HCT116 (cell line): Measurements from ENCODE around the gene PPRC1. TPM values are rescaled to one million over a fixed set of nuclear protein-coding genes. Genes with fewer than 3 reads are reported as not detected.

Source experiments
- ATAC-seq: fragments of 200-7000 bp; cut with Tn5 transposase; 2 replicates; pipeline ENCODE4 v1.9.1; 2020; ENCODE audit warnings: mild to moderate bottlenecking, moderate library complexity
- BruUV-seq: library from RNA; stranded (reverse); fragments of 400-500 nt; replicated peaks from 2 replicates; lab custom pipeline; 2021; lab: Mats Ljungman, UMichigan
- CTCF ChIA-PET: fragments of 300-600 bp; sonication (Branson Sonifier 250); formaldehyde crosslinking; loops from one replicate; lab custom pipeline; 2021; ENCODE audit warnings: antibody characterized with exemption; lab: Charles Lee
- POLR2A ChIA-PET: fragments of 300-600, 350-600 bp; sonication (Branson Sonifier 250); formaldehyde crosslinking; loops from one replicate; lab custom pipeline; 2021; ENCODE audit warnings: antibody characterized with exemption; lab: Charles Lee
- RAD21 ChIA-PET, 2 experiments: fragments of 300-600 bp; sonication (Branson Sonifier 250); formaldehyde crosslinking; loops; one replicate each; lab custom pipeline; 2023; ENCODE audit warnings: low total read pairs in 2 of 2; ENCODE audit not compliant: uncharacterized antibody in 2 of 2, unreplicated experiment in 2 of 2, low non-redundant PET in 1 of 2; lab: Charles Lee
- DNase-seq: peaks from one replicate; pipeline ENCODE4 v3.0.0-alpha.2; 2010; ENCODE audit warnings: low read depth, low spot score
- H2AFZ ChIP-seq: fragments of 200-600 bp; shearing (Covaris generic), sonication (generic); 2 replicates; pipeline ENCODE4 v1.6.1; 2017; ENCODE audit warnings: low read depth, mixed run types, mixed read lengths, antibody characterized with exemption, low read length; ENCODE audit not compliant: poor library complexity, severe bottlenecking
- H3K27ac ChIP-seq: 2 replicates; pipeline ENCODE4 v1.5.1; 2012; ENCODE audit warnings: low read depth, low read length
- H3K27me3 ChIP-seq: fragments of 200-600 bp; sonication (generic); 2 replicates; pipeline ENCODE4 v1.6.1; 2016; ENCODE audit warnings: mixed run types, low read length, mixed read lengths; ENCODE audit not compliant: insufficient read depth
- H3K36me3 ChIP-seq, 2 experiments: fragments of 200-500 bp in 1 of 2; fragments of 200-600 bp in 1 of 2; sonication (Bioruptor generic) in 1 of 2; sonication (generic) in 1 of 2; 2 replicates each; pipeline versions ENCODE4 v1.5.1 to v1.6.1; 2014 to 2016; ENCODE audit warnings: low read length in 2 of 2, inconsistent platforms in 1 of 2, mixed read lengths in 1 of 2, mixed run types in 1 of 2; ENCODE audit not compliant: insufficient read depth in 2 of 2, control insufficient read depth in 1 of 2
- H3K4me1 ChIP-seq, 2 experiments: fragments of 200-600 bp in 1 of 2; sonication (generic) in 1 of 2; 2 replicates each; pipeline versions ENCODE4 v1.5.1 to v1.6.1; 2012 to 2017; ENCODE audit warnings: low read length in 2 of 2, inconsistent platforms in 1 of 2, mild to moderate bottlenecking in 1 of 2, mixed read lengths in 1 of 2, mixed run types in 1 of 2, moderate library complexity in 1 of 2; ENCODE audit not compliant: insufficient read depth in 2 of 2, control insufficient read depth in 1 of 2
- H3K4me2 ChIP-seq: fragments of 200-600 bp; sonication (generic); 2 replicates; pipeline ENCODE4 v1.6.1; 2017; ENCODE audit warnings: mixed run types, low read length, mixed read lengths
- H3K4me3 ChIP-seq, 2 experiments: fragments of 200-600 bp in 1 of 2; sonication (generic) in 1 of 2; replicated peaks in 1 of 2; 2 replicates each; pipeline ENCODE4 v1.5.1; 2011 to 2016; ENCODE audit warnings: low read length in 2 of 2, control low read depth in 1 of 2, low read depth in 1 of 2, mild to moderate bottlenecking in 1 of 2, mixed read lengths in 1 of 2, mixed run types in 1 of 2
- H3K79me2 ChIP-seq: fragments of 200-600 bp; sonication (generic); 2 replicates; pipeline ENCODE4 v1.6.1; 2017; ENCODE audit warnings: mild to moderate bottlenecking, mixed run types, low read length, moderate library complexity, mixed read lengths; ENCODE audit not compliant: insufficient read depth
- H3K9ac ChIP-seq: fragments of 200-600 bp; sonication (generic); 2 replicates; pipeline ENCODE4 v1.6.1; 2016; ENCODE audit warnings: low read length, mixed read lengths
- H3K9me2 ChIP-seq: fragments of 200-600 bp; sonication (generic), shearing (Covaris generic); 2 replicates; pipeline ENCODE4 v1.6.1; 2017; ENCODE audit warnings: mixed run types, mild to moderate bottlenecking, moderate library complexity; ENCODE audit not compliant: insufficient read depth
- H3K9me3 ChIP-seq, 2 experiments: fragments of 200-500 bp in 1 of 2; fragments of 200-600 bp in 1 of 2; sonication (Bioruptor generic) in 1 of 2; sonication (generic) in 1 of 2; 2 replicates each; pipeline ENCODE4 v1.6.1; 2014 to 2017; ENCODE audit warnings: low read length in 2 of 2, mixed read lengths in 2 of 2, inconsistent platforms in 1 of 2, low read depth in 1 of 2, mild to moderate bottlenecking in 1 of 2, mixed run types in 1 of 2, moderate library complexity in 1 of 2; ENCODE audit not compliant: control insufficient read depth in 1 of 2, insufficient read depth in 1 of 2
- H4K20me1 ChIP-seq: fragments of 200-600 bp; sonication (generic), shearing (Covaris generic); 2 replicates; pipeline ENCODE4 v1.6.1; 2017; ENCODE audit warnings: mixed run types, mild to moderate bottlenecking, moderate library complexity; ENCODE audit not compliant: insufficient read depth
- CBX3 ChIP-seq: IDR thresholded peaks from 2 replicates; pipeline ENCODE4 v1.6.1; 2012; ENCODE audit warnings: low read depth
- CEBPB ChIP-seq: IDR thresholded peaks from 2 replicates; pipeline ENCODE4 v1.6.1; 2012; ENCODE audit warnings: low read depth
- CTCF ChIP-seq, 3 experiments: fragments of 200-600 bp in 1 of 3; sonication (generic) in 1 of 3; IDR thresholded peaks in 2 of 3; conservative IDR thresholded peaks in 1 of 3; 2 replicates each; pipeline ENCODE4 v1.5.1; 2012 to 2017; ENCODE audit warnings: low read depth in 2 of 3, low read length in 2 of 3, antibody characterized with exemption in 1 of 3, borderline replicate concordance in 1 of 3, control low read depth in 1 of 3, mild to moderate bottlenecking in 1 of 3, mixed read lengths in 1 of 3, mixed run types in 1 of 3, moderate library complexity in 1 of 3; ENCODE audit not compliant: insufficient read depth in 1 of 3
- ELF1 ChIP-seq: IDR thresholded peaks from 2 replicates; pipeline ENCODE4 v1.6.1; 2012; ENCODE audit warnings: low read depth, borderline replicate concordance
- EZH2phosphoT487 ChIP-seq: fragments of 200-600 bp; IDR thresholded peaks from 2 replicates; pipeline ENCODE4 v1.6.1; 2018; ENCODE audit warnings: antibody characterized with exemption, borderline replicate concordance
- FOSL1 ChIP-seq: IDR thresholded peaks from 2 replicates; pipeline ENCODE4 v1.6.1; 2012; ENCODE audit warnings: low read depth
- JUND ChIP-seq: IDR thresholded peaks from 2 replicates; pipeline ENCODE4 v1.6.1; 2012
- POLR2A ChIP-seq: IDR thresholded peaks from 2 replicates; pipeline ENCODE4 v1.7.0; 2011; ENCODE audit warnings: borderline replicate concordance; ENCODE audit not compliant: insufficient read depth, insufficient read length; ENCODE audit errors: extremely low read depth
- POLR2AphosphoS5 ChIP-seq: IDR thresholded peaks from 2 replicates; pipeline ENCODE4 v1.6.1; 2011; ENCODE audit warnings: mild to moderate bottlenecking, low read depth, low read length, moderate library complexity
- SIN3A ChIP-seq: IDR thresholded peaks from 2 replicates; pipeline ENCODE4 v1.6.1; 2012; ENCODE audit warnings: low read depth
- SP1 ChIP-seq: IDR thresholded peaks from 2 replicates; pipeline ENCODE4 v1.6.1; 2012; ENCODE audit warnings: low read depth
- SRF ChIP-seq: IDR thresholded peaks from 2 replicates; pipeline ENCODE4 v1.6.1; 2012; ENCODE audit warnings: low read depth
- TCF7L2 ChIP-seq: IDR thresholded peaks from 2 replicates; pipeline ENCODE4 v1.7.0; 2011; ENCODE audit warnings: borderline replicate concordance, inconsistent platforms; ENCODE audit not compliant: insufficient read depth, insufficient read length; ENCODE audit errors: extremely low read depth
- ZFX ChIP-seq: fragments of 450-650 bp; IDR thresholded peaks from 2 replicates; pipeline ENCODE4 v1.6.1; 2017
- intact Hi-C: fragments of 100-400 bp; cut with micrococcal nuclease; formaldehyde crosslinking; loops from 2 replicates; pipeline ENCODE4 v1.10.0; 2022
- total RNA-seq: library from RNA; stranded (reverse); gene quantifications from one replicate; pipeline ENCODE4 v1.2.1, GENCODE V29; 2021; ENCODE audit not compliant: unreplicated experiment

The PPRC1 gene
- total RNA-seq, 1 experiment from 2014 or later, result 93.0 TPM

- DNase-seq (no peak), ATAC-seq (peak; percentile 45)
- no peaks in the 10 kb centered on the region for H3K9me2 ChIP-seq
- POLR2A ChIA-PET, result no interaction called here
- peaks cover 35% of the 10 kb centered on the region; the same call in 1 of the 2 replicates for H4K20me1 ChIP-seq
- H3K4me3 ChIP-seq, result peak overlapping the region; percentile 93
- peak overlapping the region; percentile 98 for H3K27ac ChIP-seq
- H3K4me2 ChIP-seq, result peak overlapping the region; percentile 87
- H3K36me3 ChIP-seq, result peaks cover 12 to 41% of the 10 kb centered on the region in 2 experiments
- TF ChIP-seq SRF (no peak), ZFX (peak; percentile 52), EZH2phosphoT487 (no peak), ELF1 (no peak), SP1 (no peak)
- RAD21 ChIA-PET, result no interaction called here
- CTCF ChIA-PET, result no interaction called here
- H3K9ac ChIP-seq, result peak overlapping the region; percentile 99
- no peaks in the 10 kb centered on the region for H3K9me3 ChIP-seq
- BruUV-seq, result no TSS peak
- H2AFZ ChIP-seq, result no peak overlapping the region
- H3K4me1 ChIP-seq, result peaks cover 20 to 33% of the 10 kb centered on the region in 2 experiments
- peaks cover 58% of the 10 kb centered on the region for H3K79me2 ChIP-seq
- intact Hi-C loops, result no loop called here
- no peaks in the 10 kb centered on the region for H3K27me3 ChIP-seq
Measured at GRCh38 chr10:102133373-102134195, 744 bp downstream of the PPRC1 start.

GRCh38 chr10:102134416-102134815 is 1.6 kb downstream of the PPRC1 start:
- H3K27ac ChIP-seq, result peak overlapping the region; percentile 98
- H3K36me3 ChIP-seq, result peaks cover 20 to 50% of the 10 kb centered on the region in 2 experiments
- H3K79me2 ChIP-seq, result peaks cover 66% of the 10 kb centered on the region
- intact Hi-C loops, result no loop called here
- H3K9ac ChIP-seq, result peak overlapping the region; percentile 99
- no peaks in the 10 kb centered on the region for H3K27me3 ChIP-seq
- DNase-seq, result no peak
- no peaks in the 10 kb centered on the region for H3K9me3 ChIP-seq
- H3K4me3 ChIP-seq, result peak overlapping the region; percentile 93
- POLR2A ChIA-PET, result interaction anchor here (2.0 kb wide), 1 partner anchor 17 kb away, joined by 9 read pairs; the partner anchor contains the start of gene NOLC1
- CTCF ChIA-PET, result interaction anchor here (0.9 kb wide), 1 partner anchor 35 kb away, joined by 3 read pairs; no protein-coding TSS in a partner anchor
- no peak for TF ChIP-seq FOSL1
- no peak for TF ChIP-seq POLR2A
- TF ChIP-seq POLR2AphosphoS5, result no peak
- no peak for TF ChIP-seq CTCF (IDR thresholded peaks at IDR 0.05 in 2 of 3, conservative IDR thresholded peaks at IDR 0.05 in 1 of 3; ENCODE audit: borderline replicate concordance in 1 of 3, insufficient read depth in 1 of 3, low read depth in 2 of 3, low read length in 2 of 3)
- TF ChIP-seq TCF7L2, result no peak
- TF ChIP-seq JUND, result no peak
- no peak for TF ChIP-seq CBX3
- TF ChIP-seq CEBPB, result no peak
- no peak for TF ChIP-seq SRF
- TF ChIP-seq ZFX, result no peak
- no peak for TF ChIP-seq SIN3A
- peaks cover 35% of the 10 kb centered on the region; the same call in 1 of the 2 replicates for H4K20me1 ChIP-seq
- no peaks in the 10 kb centered on the region for H3K9me2 ChIP-seq
- RAD21 ChIA-PET, result no interaction called here
- H2AFZ ChIP-seq, result no peak overlapping the region
- TSS peak; percentile 70 for BruUV-seq
- H3K4me1 ChIP-seq, result peaks cover 20 to 33% of the 10 kb centered on the region in 2 experiments
- ATAC-seq, result no peak
- peak overlapping the region; percentile 87 for H3K4me2 ChIP-seq
